Endothelial cell of umbilical vein (primary cell): ENCODE data around the gene PCGF1.

ENCODE experiments used
- EZH2 ChIP-seq: IDR thresholded peaks from 2 replicates; pipeline ENCODE4 v1.6.1; 2012; ENCODE audit warnings: borderline replicate concordance, low read depth, mild to moderate bottlenecking, moderate library complexity, low read length, inconsistent platforms; ENCODE audit not compliant: severe bottlenecking
- FOS ChIP-seq: IDR thresholded peaks from 2 replicates; pipeline ENCODE4 v1.6.1; 2011; ENCODE audit warnings: mild to moderate bottlenecking, low read length, moderate library complexity, borderline replicate concordance; ENCODE audit not compliant: insufficient read depth
- GATA2 ChIP-seq: IDR thresholded peaks from 2 replicates; pipeline ENCODE4 v1.7.0; 2011; ENCODE audit warnings: low read depth, mild to moderate bottlenecking, moderate library complexity, mixed read lengths, low read length; ENCODE audit not compliant: insufficient read length, insufficient read depth
- JUN ChIP-seq: IDR thresholded peaks from 2 replicates; pipeline ENCODE4 v1.6.1; 2011; ENCODE audit warnings: borderline replicate concordance, low read depth; ENCODE audit not compliant: insufficient read length, insufficient read depth
- MAX ChIP-seq: IDR thresholded peaks from 2 replicates; pipeline ENCODE4 v1.6.1; 2011; ENCODE audit not compliant: insufficient read depth, insufficient read length
- POLR2A ChIP-seq: IDR thresholded peaks from 2 replicates; pipeline ENCODE4 v1.6.1; 2012; ENCODE audit warnings: low read depth, mild to moderate bottlenecking, control low read depth, low read length
- POLR2AphosphoS5 ChIP-seq: IDR thresholded peaks from 2 replicates; pipeline ENCODE4 v1.6.1; 2012; ENCODE audit warnings: low read depth, mild to moderate bottlenecking, control low read depth, low read length, moderate library complexity; ENCODE audit not compliant: insufficient read depth
- TF ChIP-seq, protein P1 (sequence below), 2 donors: IDR thresholded peaks; 1 replicate in 1 of 2; 2 replicates in 1 of 2; pipeline ENCODE4 v1.5.1; 2011; ENCODE audit warnings: low read length in 2 of 2, mild to moderate bottlenecking in 2 of 2, moderate library complexity in 2 of 2, control low read depth in 1 of 2, inconsistent platforms in 1 of 2, low read depth in 1 of 2; ENCODE audit not compliant: insufficient read depth in 1 of 2; ENCODE audit errors: extremely low read depth in 1 of 2

DNA sequence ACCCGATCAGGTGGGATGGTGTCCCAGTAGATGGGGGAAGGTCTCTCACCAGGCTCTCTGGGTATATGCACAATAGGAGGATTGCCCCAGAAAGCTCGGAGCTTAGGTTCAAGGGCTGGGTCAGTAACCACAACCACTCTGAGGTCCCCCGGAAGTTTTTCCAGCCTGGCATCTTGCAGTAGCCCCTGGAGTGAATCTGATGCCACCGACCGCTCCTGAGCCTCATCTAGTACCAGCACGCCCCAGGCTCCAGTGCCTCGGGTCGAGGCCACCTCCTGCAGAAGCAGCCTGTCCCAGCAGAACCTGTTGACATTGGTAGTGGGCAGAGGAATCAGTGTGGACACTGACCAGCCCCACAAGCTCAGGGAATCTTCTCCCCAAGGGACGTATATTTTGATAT, 16.5 kb upstream of the PCGF1 start:
- TF ChIP-seq EZH2 (no peak), POLR2A (no peak), POLR2AphosphoS5 (no peak), JUN (no peak), MAX (no peak), FOS (no peak), GATA2 (no peak)
- TF ChIP-seq, protein P1, sequence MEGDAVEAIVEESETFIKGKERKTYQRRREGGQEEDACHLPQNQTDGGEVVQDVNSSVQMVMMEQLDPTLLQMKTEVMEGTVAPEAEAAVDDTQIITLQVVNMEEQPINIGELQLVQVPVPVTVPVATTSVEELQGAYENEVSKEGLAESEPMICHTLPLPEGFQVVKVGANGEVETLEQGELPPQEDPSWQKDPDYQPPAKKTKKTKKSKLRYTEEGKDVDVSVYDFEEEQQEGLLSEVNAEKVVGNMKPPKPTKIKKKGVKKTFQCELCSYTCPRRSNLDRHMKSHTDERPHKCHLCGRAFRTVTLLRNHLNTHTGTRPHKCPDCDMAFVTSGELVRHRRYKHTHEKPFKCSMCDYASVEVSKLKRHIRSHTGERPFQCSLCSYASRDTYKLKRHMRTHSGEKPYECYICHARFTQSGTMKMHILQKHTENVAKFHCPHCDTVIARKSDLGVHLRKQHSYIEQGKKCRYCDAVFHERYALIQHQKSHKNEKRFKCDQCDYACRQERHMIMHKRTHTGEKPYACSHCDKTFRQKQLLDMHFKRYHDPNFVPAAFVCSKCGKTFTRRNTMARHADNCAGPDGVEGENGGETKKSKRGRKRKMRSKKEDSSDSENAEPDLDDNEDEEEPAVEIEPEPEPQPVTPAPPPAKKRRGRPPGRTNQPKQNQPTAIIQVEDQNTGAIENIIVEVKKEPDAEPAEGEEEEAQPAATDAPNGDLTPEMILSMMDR (IDR thresholded peaks at IDR 0.05; ENCODE audit: extremely low read depth in 1 of 2, insufficient read depth in 1 of 2, low read depth in 1 of 2, low read length in 2 of 2), result no peak
